Fibroblast of gingiva (primary cell): Measurements from ENCODE around the gene PRR11.
"Not testable (repeated sequence)": the region's sequence is repeated elsewhere in the genome, so short reads cannot be mapped to it uniquely, and the experiment has no call there.

Experiments used
- DNase-seq: peaks from one replicate; pipeline ENCODE4 v3.0.0-alpha.2; 2011; ENCODE audit warnings: low read depth

The PRR11 gene

GRCh38 chr17:59152925-59153324, 2.6 kb upstream of the PRR11 start:
- DNase-seq = no peak

- no peak for DNase-seq
These were observed 1.2 kb upstream of the PRR11 start for GRCh38 chr17:59154292-59154720.

- DNase-seq = no peak
These were observed 666 bp upstream of the PRR11 start, which contains the start of gene SKA2 for GRCh38 chr17:59154721-59155438. SKA2 (minus strand) TSS chr17:59155186; CDS start chr17:59155163, 23 bp downstream.

GRCh38 chr17:59160157-59161025, 4.8 kb downstream of the PRR11 start:
- no peak for DNase-seq

GRCh38 chr17:59161477-59161876, 5.9 kb downstream of the PRR11 start:
- DNase-seq = no peak

GRCh38 chr17:59165933-59166342, 10.4 kb downstream of the PRR11 start:
- DNase-seq = peak; percentile 47

- DNase-seq = no peak
These were observed 12.0 kb downstream of the PRR11 start for GRCh38 chr17:59167571-59168001.

- DNase-seq = no peak
These were observed 17.0 kb downstream of the PRR11 start for GRCh38 chr17:59172436-59173004.

- DNase-seq = no peak
These were observed 19.1 kb downstream of the PRR11 start for GRCh38 chr17:59174671-59175070.

- no peak for DNase-seq
These were observed 19.5 kb downstream of the PRR11 start for GRCh38 chr17:59175076-59175475.

GRCh38 chr17:59178266-59178985, 22.9 kb downstream of the PRR11 start:
- DNase-seq = no peak

- DNase-seq = not testable (repeated sequence)
These were observed 24.1 kb downstream of the PRR11 start for GRCh38 chr17:59179601-59180000.

GRCh38 chr17:59180626-59181025, 25.1 kb downstream of the PRR11 start:
- no peak for DNase-seq

- DNase-seq = no peak
These were observed 25.9 kb downstream of the PRR11 start for GRCh38 chr17:59181481-59181880.

- DNase-seq = no peak
These were observed 30.5 kb downstream of the PRR11 start for GRCh38 chr17:59185997-59186396.

- no peak for DNase-seq
These were observed 31.3 kb downstream of the PRR11 start for GRCh38 chr17:59186850-59187249.

GRCh38 chr17:59190806-59191205, 35.3 kb downstream of the PRR11 start:
- no peak for DNase-seq

GRCh38 chr17:59193336-59193862, 37.9 kb downstream of the PRR11 start:
- no peak for DNase-seq

- DNase-seq = no peak
These were observed 43.9 kb downstream of the PRR11 start for GRCh38 chr17:59199398-59199797.

- no peak for DNase-seq
These were observed 46.8 kb downstream of the PRR11 start for GRCh38 chr17:59202320-59202719.

GRCh38 chr17:59219370-59219769, 63.8 kb downstream of the PRR11 start:
- DNase-seq = no peak

GRCh38 chr17:59219992-59220327, 64.4 kb downstream of the PRR11 start:
- DNase-seq = no peak
